GM19043 (cell line): Measurements from ENCODE around the gene FRMD4B.
"Not testable (repeated sequence)": the region's sequence is repeated elsewhere in the genome, so short reads cannot be mapped to it uniquely, and the experiment has no call there.

ENCODE experiments used
- ATAC-seq: cut with Tn5 transposase; IDR thresholded peaks from one replicate; pipeline ENCODE4 v1.9.1; 2021; ENCODE audit warnings: low read depth; ENCODE audit not compliant: unreplicated experiment

The FRMD4B gene

DNA sequence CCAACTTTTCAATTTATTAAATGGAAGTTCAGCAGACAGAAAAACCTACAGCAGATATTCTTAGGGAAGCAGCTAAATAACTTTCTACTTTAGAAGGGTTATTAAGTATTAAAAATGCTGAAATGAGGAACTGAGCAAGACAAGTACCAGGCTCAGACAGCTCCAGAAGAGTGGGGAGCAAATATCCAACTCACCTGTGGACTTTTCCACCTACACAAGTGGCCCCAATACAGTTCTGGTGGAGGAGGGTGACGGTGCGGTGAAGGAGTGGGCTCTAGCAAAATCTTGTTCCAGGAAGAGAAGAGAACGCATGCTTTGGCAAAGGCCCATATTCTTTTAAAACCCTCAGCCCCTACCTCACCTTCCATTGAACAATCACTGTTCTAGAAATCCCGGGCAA lies 133.7 kb downstream of the FRMD4B start:
- ATAC-seq = no peak

DNA sequence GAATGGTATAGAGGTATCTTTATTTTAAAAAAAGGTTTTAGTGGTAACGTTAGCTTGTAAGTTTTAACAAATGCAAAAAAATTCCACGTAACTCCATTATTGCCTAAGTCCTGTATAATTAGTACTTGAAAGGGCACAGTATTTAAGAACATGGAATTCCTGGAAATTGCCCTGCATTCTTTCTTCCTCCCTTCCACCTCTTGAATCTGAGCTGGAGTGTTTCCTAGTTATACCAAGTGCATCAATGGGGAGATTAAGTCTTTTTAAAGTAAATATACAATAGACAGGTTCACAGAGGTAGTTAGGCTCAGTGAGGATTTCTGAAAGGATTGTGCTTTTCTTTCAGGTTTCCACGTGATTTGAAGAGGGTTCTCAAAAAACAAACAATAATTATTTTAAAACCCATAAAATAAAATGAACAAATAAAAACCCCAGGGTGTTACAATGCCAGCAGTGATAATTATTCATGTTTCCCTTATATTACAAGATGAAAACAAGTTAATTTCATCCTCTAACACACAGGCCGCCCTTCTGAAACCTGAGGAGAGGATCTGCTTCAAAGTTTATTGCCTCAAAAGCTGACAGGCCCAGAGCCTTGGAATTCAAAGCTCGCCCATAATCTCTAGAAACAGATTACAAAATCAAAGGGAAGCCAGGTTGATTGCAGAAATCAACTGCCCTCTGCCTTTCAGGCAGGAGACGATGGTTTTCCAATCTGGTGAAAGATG lies 134.6 kb downstream of the FRMD4B start:
- no peak for ATAC-seq

DNA sequence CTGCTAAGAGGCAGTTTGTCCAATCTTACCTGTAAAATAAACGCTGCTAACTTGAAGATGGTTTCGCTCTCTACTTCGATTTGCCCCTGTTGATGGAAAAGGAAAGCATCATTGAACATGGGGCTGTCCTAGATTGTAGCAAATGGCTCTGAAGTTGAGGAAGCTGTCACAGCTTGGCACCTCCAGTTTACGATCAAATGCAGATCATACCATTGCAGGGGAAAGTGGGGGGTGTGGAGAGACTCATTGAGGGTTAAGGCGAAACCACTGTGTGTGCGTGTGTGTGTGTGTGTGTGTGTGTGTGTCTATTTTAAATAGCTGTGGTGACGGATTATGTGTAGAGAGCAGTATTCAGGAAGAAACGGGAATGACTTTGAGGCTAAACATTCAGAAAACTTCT lies 135.9 kb downstream of the FRMD4B start:
- ATAC-seq = no peak

DNA sequence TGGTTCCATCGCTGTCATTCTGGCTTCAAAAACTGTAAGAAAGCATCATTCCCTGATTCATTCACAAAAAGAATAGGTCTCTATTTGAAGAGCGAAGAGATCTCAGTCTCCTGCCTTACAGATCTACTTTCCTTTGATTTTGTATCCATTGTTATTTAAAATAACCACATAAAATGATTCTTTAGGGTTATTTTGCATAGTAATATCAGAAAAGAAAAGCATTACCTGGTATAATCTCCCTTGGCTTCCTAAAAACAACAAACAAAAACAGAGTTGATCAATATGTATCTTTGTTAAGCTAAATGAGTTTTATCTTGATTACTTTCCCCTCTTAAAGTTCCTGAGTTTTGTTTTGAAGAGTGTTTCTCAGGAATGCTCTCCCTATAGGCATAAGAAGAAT lies 136.9 kb downstream of the FRMD4B start:
- no peak for ATAC-seq

DNA sequence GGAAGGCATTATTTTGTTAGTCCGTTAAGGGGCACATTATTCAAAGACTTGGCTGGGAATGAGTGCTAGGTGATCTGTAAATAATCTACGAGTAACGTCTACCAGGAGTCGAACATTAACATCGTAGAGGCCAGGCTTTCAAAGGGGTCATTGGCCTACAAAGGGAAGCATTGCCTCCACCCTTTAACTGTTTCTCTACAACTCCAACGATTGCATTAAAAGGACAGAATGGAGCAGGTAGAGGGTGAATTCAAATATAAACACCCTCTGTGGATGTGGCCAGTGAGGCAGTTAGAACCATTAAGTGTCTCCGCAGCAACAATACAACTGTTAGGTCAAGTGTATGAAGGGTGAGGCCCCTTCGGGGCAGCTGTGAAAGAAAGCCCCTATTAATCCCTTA lies 137.5 kb downstream of the FRMD4B start:
- ATAC-seq = no peak

DNA sequence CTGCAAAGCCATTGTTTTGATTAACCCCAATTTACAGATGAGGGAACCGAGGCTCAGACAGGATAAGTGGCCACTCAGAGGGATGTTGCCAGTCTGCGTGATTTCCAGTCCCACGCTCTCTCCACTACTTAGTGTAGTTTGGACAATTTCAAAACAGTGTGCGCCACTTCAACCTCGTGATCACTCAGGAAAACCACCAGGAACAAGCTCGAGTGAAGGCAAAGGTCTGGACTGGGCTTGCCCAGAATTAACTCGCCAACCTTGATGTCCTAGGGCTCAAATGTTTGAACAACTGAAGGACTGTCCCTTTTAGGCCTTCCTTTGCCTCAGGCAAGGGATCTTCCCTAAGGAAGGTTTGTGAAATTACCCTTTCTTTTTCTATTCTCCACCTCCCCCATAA lies 139.3 kb downstream of the FRMD4B start:
- ATAC-seq = no peak

DNA sequence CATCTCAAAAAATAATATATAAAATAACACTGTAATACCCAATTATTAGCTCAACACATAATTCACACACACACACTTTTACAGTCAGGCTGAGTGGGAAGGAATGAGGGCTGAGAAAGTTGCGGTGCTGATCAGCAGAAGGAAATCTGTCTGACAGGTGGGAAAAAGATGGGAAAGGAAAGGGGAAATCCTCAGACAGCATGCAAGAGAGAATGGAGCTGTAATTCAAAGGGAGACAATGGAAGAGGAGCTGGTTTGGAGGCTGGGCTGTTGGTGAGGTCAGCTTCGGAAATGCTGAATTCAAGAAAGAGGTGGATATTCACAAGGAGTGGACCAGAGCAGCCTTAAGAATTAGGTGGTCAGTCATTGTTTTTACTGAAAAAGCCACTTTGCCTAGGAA lies 141.8 kb downstream of the FRMD4B start:
- ATAC-seq = no peak

DNA sequence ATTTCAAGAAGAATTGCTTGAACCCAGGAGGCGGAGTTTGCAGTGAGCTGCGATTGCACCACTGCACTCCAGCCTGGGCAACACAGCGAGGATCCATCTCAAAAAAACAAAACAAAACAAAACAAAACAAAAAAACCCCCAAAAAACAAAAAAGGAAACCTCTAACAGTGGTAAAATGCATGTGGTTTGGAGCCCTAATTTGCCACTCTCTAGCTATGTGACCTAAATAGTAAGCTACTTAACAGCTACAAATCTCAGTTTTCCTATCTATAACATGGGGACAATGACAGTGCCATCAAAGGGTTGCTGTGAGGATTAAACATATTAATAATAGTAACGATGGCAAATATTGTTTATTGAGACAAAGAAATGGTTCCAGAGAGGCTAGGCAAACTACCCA lies 144.1 kb downstream of the FRMD4B start:
- ATAC-seq = no peak

DNA sequence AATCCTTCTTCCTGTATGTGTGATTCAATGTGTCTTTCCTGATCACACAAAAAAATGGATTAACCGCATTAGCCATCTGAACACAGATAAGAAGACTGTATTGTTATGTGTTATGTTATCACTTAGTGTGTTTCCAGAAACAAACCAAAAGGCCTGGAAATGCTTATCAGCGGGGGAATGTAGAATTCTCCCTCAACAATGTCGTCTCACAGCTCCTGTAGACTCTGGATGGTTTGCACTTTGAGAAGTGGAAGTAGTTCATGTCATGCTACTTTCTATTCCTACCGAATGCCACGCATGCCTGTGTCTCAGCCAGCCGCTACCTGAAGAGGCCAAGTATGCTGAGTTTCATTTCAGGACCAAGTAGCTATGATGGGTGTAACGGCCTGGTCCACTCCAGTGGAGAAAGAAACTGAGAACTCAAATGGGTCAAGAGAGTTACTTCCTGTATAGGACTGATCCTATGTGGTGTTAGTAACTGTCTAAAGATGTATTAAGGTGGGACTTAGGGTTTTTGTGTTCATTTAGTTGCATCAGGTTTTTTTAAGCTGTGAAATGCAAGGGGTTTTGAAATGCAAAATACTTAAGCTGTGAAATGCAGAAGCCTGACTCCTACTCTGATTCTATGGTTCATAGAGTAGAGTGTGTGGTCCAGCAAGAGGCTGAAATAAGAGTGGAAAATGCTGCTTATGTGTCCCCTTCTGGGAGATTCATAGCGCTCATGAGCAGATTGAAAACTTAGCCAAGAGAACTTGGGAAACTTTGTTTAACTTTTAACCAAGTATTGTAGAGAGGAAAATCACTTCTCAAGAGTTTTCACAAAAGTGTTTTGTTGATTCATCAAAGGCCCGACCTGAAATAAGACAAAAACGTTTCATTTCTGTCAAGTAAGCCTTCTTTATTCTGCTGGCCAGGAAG lies 145.0 kb downstream of the FRMD4B start:
- no peak for ATAC-seq

DNA sequence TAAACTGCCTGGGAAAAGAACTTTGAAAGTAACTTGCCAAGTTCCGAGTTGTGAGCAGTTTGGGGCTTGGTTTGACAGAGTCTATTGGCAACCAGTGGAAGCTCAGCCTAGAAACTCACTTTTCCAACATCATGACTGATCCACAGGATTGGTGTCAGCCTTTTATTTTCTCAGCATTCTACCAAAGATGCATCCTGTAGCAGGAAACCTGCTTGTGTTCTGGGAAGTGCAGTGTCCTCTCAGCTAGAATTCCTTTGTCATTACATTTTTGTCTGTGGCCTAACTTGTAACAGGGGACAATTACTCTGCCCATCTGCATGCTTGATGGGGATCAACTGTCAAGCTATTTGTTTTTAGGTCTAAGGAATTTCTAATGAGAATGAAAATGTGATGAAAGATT lies 146.8 kb downstream of the FRMD4B start:
- ATAC-seq = no peak

DNA sequence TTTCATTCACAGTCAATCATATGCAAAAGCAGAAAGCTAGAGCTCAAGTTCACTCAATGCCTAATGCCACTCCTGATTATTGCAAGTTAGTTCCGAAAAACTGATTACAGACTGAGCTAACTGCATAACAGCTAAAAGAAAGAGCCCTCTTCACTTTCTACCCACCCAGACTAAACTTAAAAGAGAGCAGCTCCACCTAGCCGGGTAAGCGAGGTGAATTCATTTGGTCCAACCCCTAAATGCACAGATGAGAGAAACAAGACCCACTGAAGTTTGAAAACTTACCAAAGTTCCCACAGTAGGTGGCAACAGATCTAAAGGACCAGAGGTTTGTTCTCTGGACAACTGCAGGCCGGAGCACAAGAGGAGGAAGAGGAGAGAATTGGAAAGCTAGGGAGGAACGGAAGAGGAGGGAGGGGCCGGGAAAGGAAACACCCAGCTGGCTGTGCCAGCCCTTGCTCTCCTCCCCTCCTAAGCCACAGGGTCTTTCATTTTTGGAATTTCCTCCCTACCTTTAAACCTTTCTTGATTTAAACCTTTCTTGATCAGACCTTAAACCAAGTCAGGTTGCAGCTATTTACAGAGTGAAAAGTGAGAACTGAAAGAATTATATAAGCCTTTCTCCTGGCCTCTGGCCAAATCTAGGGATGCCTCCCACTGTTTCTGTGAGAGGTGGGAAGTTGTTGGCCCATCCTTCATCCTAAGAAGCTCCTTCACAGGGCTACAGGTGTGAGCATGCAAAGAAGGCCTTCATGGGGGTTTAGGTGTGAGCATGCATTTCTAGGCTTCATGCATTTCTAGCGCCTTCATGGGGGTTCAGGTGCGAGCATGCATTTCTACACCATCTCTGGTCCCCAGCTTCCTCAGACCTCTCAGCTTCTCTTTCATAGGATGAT lies 148.8 kb downstream of the FRMD4B start:
- ATAC-seq = no peak

DNA sequence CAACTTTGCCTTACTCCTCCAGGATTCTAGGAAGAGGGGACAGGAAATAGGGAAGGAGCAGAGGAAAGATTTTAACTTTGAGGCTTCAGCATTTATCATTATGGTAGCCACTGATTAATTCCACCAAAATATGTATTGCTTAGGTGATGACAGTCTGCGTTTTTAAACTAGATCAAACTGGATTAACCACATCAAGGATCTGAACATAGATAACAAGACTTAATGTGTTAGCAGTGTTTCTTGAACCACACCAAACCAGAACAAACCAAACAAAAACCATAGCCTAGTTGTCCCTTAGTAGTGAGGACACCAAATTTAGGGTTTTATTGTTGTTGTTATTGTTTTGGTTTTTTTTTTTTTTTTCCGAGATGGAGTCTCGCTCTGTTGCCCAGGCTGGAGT lies 150.0 kb downstream of the FRMD4B start:
- ATAC-seq = no peak

DNA sequence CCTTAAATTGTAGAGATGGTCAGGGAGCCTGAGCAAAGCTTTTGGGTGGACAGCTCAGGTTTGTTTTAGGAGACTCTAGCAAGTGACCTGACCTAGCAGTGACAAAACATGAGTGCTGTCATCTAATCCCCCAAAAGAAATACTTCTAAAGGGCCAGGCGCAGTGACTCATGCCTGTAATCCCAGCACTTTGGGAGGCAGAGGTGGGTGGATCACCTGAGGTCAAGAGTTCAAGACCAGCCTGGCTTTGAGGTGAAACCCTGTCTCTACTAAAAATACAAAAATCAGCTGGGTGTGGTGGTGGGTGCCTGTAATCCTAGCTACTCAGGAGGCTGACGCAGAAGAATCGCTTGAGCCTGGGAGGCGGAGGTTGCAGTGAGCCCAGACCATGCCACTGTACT lies 150.7 kb downstream of the FRMD4B start:
- not testable (repeated sequence) for ATAC-seq

DNA sequence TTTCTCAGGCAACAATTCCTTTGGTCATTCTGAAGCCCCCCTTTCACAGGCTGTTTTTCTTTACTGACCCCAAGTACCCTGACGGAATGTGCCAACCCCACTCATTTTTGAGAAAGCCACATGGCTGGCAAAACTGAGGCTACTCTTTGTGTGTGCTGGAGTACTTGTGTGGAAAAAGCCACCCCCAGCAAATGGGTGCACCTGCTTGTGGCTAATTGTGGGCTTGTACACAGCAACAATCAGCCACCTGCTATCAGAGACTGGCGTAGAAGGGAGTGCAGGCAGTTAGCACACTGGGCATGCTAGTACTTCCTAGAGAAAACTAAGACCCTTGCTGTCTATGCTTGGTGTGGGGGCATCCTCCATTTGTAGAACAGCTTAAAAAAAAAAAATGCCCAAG lies 153.4 kb downstream of the FRMD4B start:
- ATAC-seq = no peak

DNA sequence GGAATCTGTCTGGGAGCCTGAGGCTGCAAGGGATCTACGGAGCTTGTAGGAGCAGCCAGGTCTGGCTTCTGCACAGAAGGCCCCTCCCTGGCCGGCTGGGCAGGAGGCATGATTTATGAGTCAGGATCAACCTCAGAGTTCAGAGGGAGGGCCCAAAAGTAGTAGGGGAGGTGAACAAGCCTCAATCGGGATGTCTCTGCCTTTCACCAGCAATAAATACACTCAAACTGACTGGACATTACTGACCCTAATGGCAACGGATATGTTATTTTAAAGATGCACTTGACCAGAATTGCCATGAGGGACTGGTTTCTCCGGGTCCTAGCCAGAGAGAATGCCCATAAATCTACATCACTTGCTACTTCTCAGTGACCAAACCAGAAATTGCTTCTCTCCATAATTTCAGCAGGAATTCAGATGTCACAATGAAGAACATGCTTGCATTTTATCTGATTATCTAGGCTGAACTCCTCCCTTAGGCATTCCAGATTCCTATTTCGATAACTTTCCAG lies 153.9 kb downstream of the FRMD4B start:
- no peak for ATAC-seq

DNA sequence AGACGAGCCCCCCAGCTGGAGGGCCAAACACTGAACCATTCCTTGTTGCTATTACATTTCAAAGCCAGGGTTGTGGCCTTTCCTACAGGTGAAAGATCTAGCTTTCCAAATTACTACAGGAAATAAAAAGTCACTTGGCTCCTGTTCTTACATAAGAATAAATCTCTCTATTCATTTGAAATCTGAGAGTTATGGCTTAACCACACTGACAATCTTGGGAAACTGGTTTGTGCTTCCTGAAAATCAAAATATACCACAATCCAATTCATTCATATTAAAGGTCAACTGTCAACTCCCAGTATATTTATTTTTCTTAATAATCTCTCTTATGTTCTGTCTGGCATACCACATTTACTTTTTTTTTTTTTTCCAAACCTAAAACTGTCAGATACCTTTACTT lies 159.8 kb downstream of the FRMD4B start:
- no peak for ATAC-seq

DNA sequence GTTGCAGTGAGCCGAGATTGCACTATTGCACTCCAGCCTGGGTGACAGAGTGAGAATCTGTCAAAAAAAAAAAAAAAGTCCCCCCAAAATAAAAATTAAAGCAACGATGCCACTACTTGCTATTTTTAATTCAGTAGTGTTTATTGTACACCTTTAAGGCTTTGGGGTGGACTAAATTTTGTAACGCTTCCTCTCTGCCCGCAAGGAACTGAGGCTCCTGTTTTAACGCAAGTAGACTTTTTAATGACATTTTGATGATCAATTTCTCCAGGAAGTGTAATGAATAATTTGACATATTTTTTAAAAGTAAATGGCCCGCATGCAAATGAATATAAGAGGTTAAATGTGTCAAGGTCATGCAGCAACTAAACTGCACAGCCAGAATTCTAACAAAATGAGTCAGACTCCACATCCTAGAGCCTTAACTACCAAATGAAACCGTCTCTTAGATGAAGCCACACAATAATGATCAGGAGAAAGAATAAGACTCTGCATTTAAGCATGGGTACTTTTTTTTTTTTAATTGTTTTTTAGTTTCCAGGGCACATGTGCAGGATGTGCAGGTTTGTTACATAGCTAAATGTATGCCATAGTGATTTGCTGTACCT lies 166.7 kb downstream of the FRMD4B start:
- ATAC-seq = no peak

DNA sequence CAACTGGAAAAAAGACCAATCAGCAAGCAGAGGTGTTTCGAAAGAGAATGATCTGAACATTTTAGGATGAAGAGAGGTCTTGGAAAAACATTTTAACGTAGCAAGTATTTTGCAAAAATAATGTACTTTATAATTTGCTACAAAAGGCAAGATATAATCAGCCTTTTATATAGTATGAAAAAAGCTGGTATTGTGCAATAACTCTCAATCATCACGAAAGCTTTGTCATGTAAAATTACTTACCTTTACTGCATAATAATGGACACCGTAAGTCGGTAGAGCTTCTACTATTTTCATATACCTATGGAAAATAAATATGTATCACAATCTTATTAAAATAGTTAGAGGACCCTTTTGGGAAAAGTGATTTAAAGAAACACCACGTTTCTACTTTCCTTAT lies 167.8 kb downstream of the FRMD4B start:
- no peak for ATAC-seq

DNA sequence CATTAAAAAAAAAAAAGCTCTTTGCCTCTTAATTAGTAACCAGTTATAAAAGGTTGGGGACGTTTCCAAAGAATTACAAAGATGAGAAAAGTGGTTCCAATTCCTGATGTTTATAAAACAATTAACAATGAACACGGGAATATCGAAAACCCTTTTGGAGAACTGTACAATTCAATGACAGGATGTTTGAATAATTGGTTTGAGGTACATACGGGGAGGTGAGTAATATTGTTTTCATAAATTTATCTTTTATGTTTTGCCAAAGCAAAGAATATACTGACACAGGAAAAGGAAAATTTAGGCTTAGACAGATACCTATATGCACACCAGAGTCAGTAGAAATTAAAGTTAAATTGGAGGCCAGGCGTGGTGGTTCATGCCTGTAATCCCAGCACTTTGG lies 168.9 kb downstream of the FRMD4B start:
- ATAC-seq = no peak

DNA sequence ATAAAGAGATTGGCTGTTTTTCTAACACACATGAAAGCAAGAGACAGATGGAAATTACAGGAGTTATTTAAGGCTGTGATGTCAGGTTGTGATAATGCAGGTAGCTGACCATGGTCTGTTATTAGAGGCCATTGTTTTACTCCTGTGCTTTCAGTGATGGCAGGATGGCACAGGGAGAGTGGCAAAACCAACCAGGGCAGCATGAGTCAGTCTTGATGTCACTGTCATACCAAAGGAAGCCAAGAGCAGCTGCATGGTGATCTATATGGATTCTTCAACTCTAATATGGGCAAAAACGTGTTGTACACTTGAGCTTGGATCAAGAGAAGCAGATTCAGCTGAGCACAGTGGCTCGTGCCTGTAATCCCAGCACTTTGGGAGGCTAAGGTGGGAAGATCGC lies 171.6 kb downstream of the FRMD4B start:
- no peak for ATAC-seq
